HFFc6 (cell line): ENCODE results near the gene MIAT. TPM values are rescaled to one million over a fixed set of nuclear protein-coding genes. Genes with fewer than 3 reads are reported as not detected.

Experiments used
- DNase-seq: peaks from one replicate; pipeline ENCODE4 v3.0.0-alpha.2; 2018
- H3K27ac Mint-ChIP-seq: 2 replicates; pipeline ENCODE4 v1.8.0; 2020; ENCODE audit warnings: mild to moderate bottlenecking, mixed read lengths
- H3K27me3 Mint-ChIP-seq: 2 replicates; pipeline ENCODE4 v1.8.0; 2021; ENCODE audit warnings: mild to moderate bottlenecking, moderate library complexity, mixed read lengths; ENCODE audit not compliant: insufficient read depth
- H3K36me3 Mint-ChIP-seq: 2 replicates; pipeline ENCODE4 v1.8.0; 2021; ENCODE audit warnings: low read depth, mixed read lengths
- H3K4me1 Mint-ChIP-seq: 2 replicates; pipeline ENCODE4 v1.8.0; 2020; ENCODE audit warnings: low read depth, mixed read lengths
- H3K4me3 Mint-ChIP-seq: 2 replicates; pipeline ENCODE4 v1.8.0; 2020; ENCODE audit warnings: mild to moderate bottlenecking, moderate library complexity, mixed read lengths
- H3K9me3 Mint-ChIP-seq: 2 replicates; pipeline ENCODE4 v1.8.0; 2020; ENCODE audit warnings: mild to moderate bottlenecking, mixed read lengths
- CTCF ChIP-seq: fragments of 200-600 bp; sonication (generic); IDR thresholded peaks from 2 replicates; pipeline ENCODE4 v1.5.0; 2021; ENCODE audit warnings: antibody characterized with exemption, mild to moderate bottlenecking
- total RNA-seq, 6 experiments: library from RNA; stranded (reverse); fragmentation: NEBNext Ultra II Directional; extraction: Animal tissue kit (Norgen Biotek cat#: 25700); gene quantifications; 2 replicates in 1 of 6; 3 replicates in 5 of 6; pipeline ENCODE4 v1.2.3, GENCODE V29; 2021

Gene MIAT
- total RNA-seq, 6 experiments from 2014 or later: 0.55 to 0.89 (median 0.75) TPM

GRCh38 chr22:26646158-26646557, 11.2 kb upstream of the MIAT start:
- Mint-ChIP-seq H3K4me1 (peaks cover 37% of the 10 kb centered on the region), H3K9me3 (no peaks in the 10 kb centered on the region)

GRCh38 chr22:26648011-26648497, 9.3 kb upstream of the MIAT start:
- Mint-ChIP-seq H3K9me3 (no peaks in the 10 kb centered on the region), H3K27me3 (peaks cover 19% of the 10 kb centered on the region), H3K27ac (no peak overlapping the region), H3K36me3 (no peaks in the 10 kb centered on the region), H3K4me3 (0 out of 2 replicates have a peak overlapping the region, but pooled peaks have one; percentile 72), H3K4me1 (peaks cover 37% of the 10 kb centered on the region)
- no peak for DNase-seq
- TF ChIP-seq CTCF: no peak

More at GRCh38 chr22:26646158-26646557, 11.2 kb upstream of the MIAT start:
- Mint-ChIP-seq H3K27me3 (peaks cover 6% of the 10 kb centered on the region), H3K36me3 (no peaks in the 10 kb centered on the region), H3K4me3 (peak overlapping the region; percentile 72), H3K27ac (peak overlapping the region; percentile 42)
- peak; percentile 54 for DNase-seq
- no peak for TF ChIP-seq CTCF

- DNase-seq: no peak
- no peak overlapping the region for H3K4me3 Mint-ChIP-seq
- H3K9me3 Mint-ChIP-seq: no peaks in the 10 kb centered on the region
- no peaks in the 10 kb centered on the region for H3K36me3 Mint-ChIP-seq
- no peak for TF ChIP-seq CTCF
- peaks cover 37% of the 10 kb centered on the region for H3K4me1 Mint-ChIP-seq
- H3K27me3 Mint-ChIP-seq: peaks cover 19% of the 10 kb centered on the region
- no peak overlapping the region for H3K27ac Mint-ChIP-seq
These were observed 8.6 kb upstream of the MIAT start for GRCh38 chr22:26648528-26649388.

- peaks cover 19% of the 10 kb centered on the region for H3K27me3 Mint-ChIP-seq
- no peak overlapping the region for H3K4me3 Mint-ChIP-seq
- H3K36me3 Mint-ChIP-seq: no peaks in the 10 kb centered on the region
- no peaks in the 10 kb centered on the region for H3K9me3 Mint-ChIP-seq
- H3K27ac Mint-ChIP-seq: no peak overlapping the region
- peaks cover 21% of the 10 kb centered on the region for H3K4me1 Mint-ChIP-seq
- TF ChIP-seq CTCF: no peak
- no peak for DNase-seq
These were observed 6.5 kb upstream of the MIAT start for GRCh38 chr22:26650722-26651421.

- H3K36me3 Mint-ChIP-seq: no peaks in the 10 kb centered on the region
- H3K4me3 Mint-ChIP-seq: no peak overlapping the region
- H3K9me3 Mint-ChIP-seq: no peaks in the 10 kb centered on the region
- no peak overlapping the region for H3K27ac Mint-ChIP-seq
- TF ChIP-seq CTCF: no peak
- no peak for DNase-seq
- H3K27me3 Mint-ChIP-seq: peaks cover 19% of the 10 kb centered on the region
- peaks cover 11% of the 10 kb centered on the region for H3K4me1 Mint-ChIP-seq
These were observed 5.6 kb upstream of the MIAT start for GRCh38 chr22:26651815-26652214.
